ENCODE data around the gene IKBKG. TPM values are rescaled to one million over a fixed set of nuclear protein-coding genes. Genes with fewer than 3 reads are reported as not detected.
"Not testable (repeated sequence)": the region's sequence is repeated elsewhere in the genome, so short reads cannot be mapped to it uniquely, and the experiment has no call there.

The IKBKG gene
- total and polyA plus RNA-seq, 2 of the 8 experiments (the other 6 are each of a cell fraction or from before 2014, with no cell fraction given), result 17.5 to 18.1 TPM

- no peak for TF ChIP-seq ATF2 (IDR thresholded peaks at IDR 0.05; ENCODE audit: low read length)
Measured at GRCh38 chrX:154607370-154607769, 60.0 kb downstream of the IKBKG start (continued).

- POLR2A ChIA-PET (ENCODE audit: partially characterized antibody); H3K23me2 ChIP-seq (ENCODE audit: low read depth, low read length): not testable (repeated sequence)
Measured at GRCh38 chrX:154607976-154608375, 60.6 kb downstream of the IKBKG start.

More at GRCh38 chrX:154607976-154608375, 60.6 kb downstream of the IKBKG start:
- not testable (repeated sequence) for H3K14ac ChIP-seq (ENCODE audit: insufficient read length); H2BK5ac ChIP-seq (ENCODE audit: low read depth, low read length); H3K4me2 ChIP-seq (ENCODE audit: insufficient read depth in 1 of 2, low read depth in 2 of 2, low read length in 2 of 2); H4K91ac ChIP-seq (replicated peaks; ENCODE audit: insufficient read length, low read length); H4K5ac ChIP-seq (ENCODE audit: insufficient read length, low read depth, low read length); H3K4me3 ChIP-seq (ENCODE audit: extremely low read depth in 1 of 4, insufficient read depth in 2 of 4, low read depth in 3 of 4, low read length in 4 of 4); H3K79me2 ChIP-seq (ENCODE audit: control insufficient read depth in 1 of 2, insufficient read depth in 2 of 2, low read length in 2 of 2); H3K18ac ChIP-seq (ENCODE audit: extremely low read depth, low read length); H2BK120ac ChIP-seq (replicated peaks; ENCODE audit: low read depth, low read length); FAIRE-seq; H3K79me1 ChIP-seq (ENCODE audit: low read depth, low read length); H3K9ac ChIP-seq (replicated peaks in 1 of 4; ENCODE audit: extremely low read depth in 1 of 4, low read depth in 3 of 4, low read length in 3 of 4); H2BK12ac ChIP-seq (ENCODE audit: low read depth, low read length); H3K27me3 ChIP-seq (replicated peaks in 1 of 4; ENCODE audit: control insufficient read depth in 3 of 4, extremely low read depth in 1 of 4, insufficient read depth in 3 of 4, low read length in 3 of 4); H3K36me3 ChIP-seq (ENCODE audit: control insufficient read depth in 2 of 4, insufficient read depth in 4 of 4, low read length in 3 of 4); H4K20me1 ChIP-seq (replicated peaks in 1 of 2; ENCODE audit: control insufficient read depth in 1 of 2, insufficient read depth in 2 of 2, low read length in 2 of 2); H2AFZ ChIP-seq (ENCODE audit: low read length); H3K9me3 ChIP-seq (ENCODE audit: insufficient read depth in 2 of 2, low read depth in 1 of 2, low read length in 1 of 2); H2BK20ac ChIP-seq (ENCODE audit: low read length); H3K23ac ChIP-seq (ENCODE audit: insufficient read length); H3K27ac ChIP-seq (ENCODE audit: low read depth, low read length); DNase-seq (ENCODE audit: low read depth in 1 of 2, low spot score in 2 of 2); H4K8ac ChIP-seq (ENCODE audit: extremely low read depth, insufficient read depth, low read length); H3K56ac ChIP-seq (replicated peaks; ENCODE audit: insufficient read length, low read depth, low read length); H3K4ac ChIP-seq (replicated peaks; ENCODE audit: insufficient read length, low read depth, low read length); H2AK5ac ChIP-seq (ENCODE audit: low read depth, low read length); H2BK15ac ChIP-seq (ENCODE audit: low read length); H3K4me1 ChIP-seq (replicated peaks in 1 of 4; ENCODE audit: control insufficient read depth in 3 of 4, insufficient read depth in 4 of 4, low read length in 3 of 4)
- WGBS, 2 experiments (ENCODE audit: extremely low coverage in 1 of 2, insufficient coverage in 1 of 2, insufficient read length in 1 of 2, insufficient replicate concordance in 2 of 2, low coverage in 1 of 2, low lambda C conversion rate in 2 of 2, missing lambda C conversion rate in 1 of 2), result 95% methylated on average over 4 of the region's 11 CpGs; no CpG with 5 or more reads in 1 of the 2 experiments
- CTCF ChIA-PET (ENCODE audit: partially characterized antibody), result interaction anchor here (0.6 kb wide), 1 partner anchor 66 kb away, joined by 5 read pairs; no protein-coding TSS in a partner anchor

Measured in H1 (cell line).